RPMI7951 (cell line): ENCODE results near the gene ATXN3L. TPM values are rescaled to one million over a fixed set of nuclear protein-coding genes. Genes with fewer than 3 reads are reported as not detected.

ENCODE experiments used
- DNase-seq: peaks from one replicate; pipeline ENCODE4 v3.0.0-alpha.2; 2012; ENCODE audit warnings: low read depth
- total RNA-seq: library from RNA; depleted of rRNA; stranded (reverse); fragments of >200 nt; shearing (Covaris generic); gene quantifications from 2 replicates; pipeline ENCODE4 v1.2.3, GENCODE V29; 2014

Gene ATXN3L
- total RNA-seq, 1 experiment from 2014 or later: not detected

- DNase-seq: peak; percentile 47
These were observed 12.8 kb downstream of the ATXN3L start for GRCh38 chrX:13307041-13307440.

- no peak for DNase-seq
These were observed 14.7 kb downstream of the ATXN3L start for GRCh38 chrX:13305108-13305507.

GRCh38 chrX:13304052-13304451, 15.8 kb downstream of the ATXN3L start:
- no peak for DNase-seq

GRCh38 chrX:13303248-13303647, 16.6 kb downstream of the ATXN3L start:
- peak; percentile 84 for DNase-seq

- DNase-seq: no peak
These were observed 21.0 kb downstream of the ATXN3L start for GRCh38 chrX:13298836-13299235.

- no peak for DNase-seq
These were observed 24.0 kb downstream of the ATXN3L start for GRCh38 chrX:13295841-13296240.

GRCh38 chrX:13293700-13294099, 26.2 kb downstream of the ATXN3L start:
- no peak for DNase-seq

GRCh38 chrX:13290891-13291614, 28.8 kb downstream of the ATXN3L start:
- no peak for DNase-seq

- no peak for DNase-seq
These were observed 31.2 kb downstream of the ATXN3L start for GRCh38 chrX:13288671-13289070.

- DNase-seq: peak; percentile 63
These were observed 32.0 kb downstream of the ATXN3L start for GRCh38 chrX:13287816-13288215.

- DNase-seq: peak; percentile 50
These were observed 34.2 kb downstream of the ATXN3L start for GRCh38 chrX:13285693-13286092.

GRCh38 chrX:13285229-13285628, 34.6 kb downstream of the ATXN3L start:
- no peak for DNase-seq

- peak; percentile 81 for DNase-seq
These were observed 35.3 kb downstream of the ATXN3L start for GRCh38 chrX:13284570-13284969.

- DNase-seq: peak; percentile 88
These were observed 35.8 kb downstream of the ATXN3L start for GRCh38 chrX:13283950-13284546.

GRCh38 chrX:13283512-13283911, 36.3 kb downstream of the ATXN3L start:
- DNase-seq: peak; percentile 72

- no peak for DNase-seq
These were observed 38.6 kb downstream of the ATXN3L start for GRCh38 chrX:13281289-13281688.

- DNase-seq: no peak
These were observed 40.4 kb downstream of the ATXN3L start for GRCh38 chrX:13279279-13280018.

- DNase-seq: no peak
These were observed 42.3 kb downstream of the ATXN3L start for GRCh38 chrX:13277539-13277938.

- DNase-seq: no peak
These were observed 42.9 kb downstream of the ATXN3L start for GRCh38 chrX:13276991-13277390.

- DNase-seq: no peak
These were observed 44.8 kb downstream of the ATXN3L start for GRCh38 chrX:13275031-13275430.

GRCh38 chrX:13272426-13272825, 47.4 kb downstream of the ATXN3L start:
- DNase-seq: no peak

GRCh38 chrX:13271511-13271910, 48.3 kb downstream of the ATXN3L start:
- DNase-seq: no peak

GRCh38 chrX:13270360-13270759, 49.5 kb downstream of the ATXN3L start:
- DNase-seq: no peak
